Measurements from ENCODE around the gene PRKG1.

Gene PRKG1

GRCh38 chr10:51599647-51600046 is 525.4 kb downstream of the PRKG1 start:
- DNase-seq (ENCODE audit: low spot score) = no peak

DNA sequence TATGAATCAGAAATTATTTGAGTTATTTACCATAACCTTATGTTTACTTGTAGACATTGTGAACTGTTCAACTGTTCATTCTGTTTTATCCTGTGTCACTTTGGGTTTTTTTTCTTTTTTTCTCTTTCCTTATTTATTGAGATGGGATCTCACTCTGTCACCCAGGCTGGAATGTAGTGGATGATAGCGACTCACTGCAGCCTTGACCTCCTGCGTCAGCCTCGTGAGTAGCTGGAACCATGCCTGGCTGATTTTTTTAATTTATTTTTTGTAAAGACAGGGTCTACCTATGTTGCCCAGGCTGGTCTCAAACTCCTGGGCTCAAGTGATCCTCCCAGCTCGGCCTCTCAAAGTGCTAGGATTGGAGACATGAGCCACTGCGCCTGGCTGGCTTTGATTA is 528.0 kb downstream of the PRKG1 start:
- DNase-seq (ENCODE audit: low spot score) = no peak

GRCh38 chr10:51604579-51604978 is 530.3 kb downstream of the PRKG1 start:
- DNase-seq (ENCODE audit: low spot score) = no peak

GRCh38 chr10:51606825-51607462 is 532.7 kb downstream of the PRKG1 start:
- DNase-seq (ENCODE audit: low spot score) = no peak

- DNase-seq (ENCODE audit: low spot score) = no peak
Measured at GRCh38 chr10:51607463-51607835, 533.2 kb downstream of the PRKG1 start.

DNA sequence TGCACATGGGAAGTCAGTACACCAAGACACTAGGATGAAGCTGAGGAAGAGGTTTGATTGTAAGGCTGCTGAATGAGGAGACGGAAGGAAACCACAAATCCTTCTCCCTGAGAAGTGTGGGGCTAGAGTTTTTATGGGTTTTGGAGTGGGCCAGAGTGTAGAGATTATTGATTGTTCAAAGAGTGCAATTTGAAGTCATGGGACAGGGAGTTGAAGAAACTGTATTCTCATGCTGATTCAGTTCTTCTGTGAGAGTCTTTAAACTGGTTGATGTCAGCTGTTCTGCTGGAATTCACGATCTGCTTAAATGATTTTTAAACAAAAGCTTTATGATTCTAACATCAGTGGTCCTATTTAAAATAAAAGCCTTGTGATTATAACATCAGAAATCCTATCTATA is 533.9 kb downstream of the PRKG1 start:
- no peak for DNase-seq (ENCODE audit: low spot score)

DNA sequence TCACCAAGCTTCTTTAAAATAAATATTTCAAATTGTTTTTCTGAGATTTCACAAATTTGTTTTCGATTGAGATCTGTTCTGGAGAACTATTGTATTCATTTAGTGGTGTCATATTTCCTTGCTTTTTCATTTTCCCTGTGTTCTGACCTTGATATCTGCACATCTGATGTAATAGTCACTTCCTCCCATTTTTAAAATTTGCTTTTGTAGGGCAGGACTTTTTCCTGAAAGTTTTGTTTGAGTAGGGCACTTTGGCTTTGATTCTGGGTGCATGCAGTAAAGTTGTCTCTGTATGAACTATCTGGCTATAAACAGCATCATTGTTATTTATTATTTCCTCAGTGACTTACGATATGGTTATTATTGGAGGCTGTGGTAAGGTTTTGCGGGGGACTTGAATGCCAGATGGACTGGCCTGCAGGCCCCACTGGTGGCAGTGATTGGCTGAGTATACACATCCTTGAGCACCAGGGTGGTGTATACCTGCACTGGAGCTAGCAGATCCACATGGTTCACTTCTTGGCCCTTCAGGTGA is 541.5 kb downstream of the PRKG1 start:
- no peak for DNase-seq (ENCODE audit: low spot score)

DNA sequence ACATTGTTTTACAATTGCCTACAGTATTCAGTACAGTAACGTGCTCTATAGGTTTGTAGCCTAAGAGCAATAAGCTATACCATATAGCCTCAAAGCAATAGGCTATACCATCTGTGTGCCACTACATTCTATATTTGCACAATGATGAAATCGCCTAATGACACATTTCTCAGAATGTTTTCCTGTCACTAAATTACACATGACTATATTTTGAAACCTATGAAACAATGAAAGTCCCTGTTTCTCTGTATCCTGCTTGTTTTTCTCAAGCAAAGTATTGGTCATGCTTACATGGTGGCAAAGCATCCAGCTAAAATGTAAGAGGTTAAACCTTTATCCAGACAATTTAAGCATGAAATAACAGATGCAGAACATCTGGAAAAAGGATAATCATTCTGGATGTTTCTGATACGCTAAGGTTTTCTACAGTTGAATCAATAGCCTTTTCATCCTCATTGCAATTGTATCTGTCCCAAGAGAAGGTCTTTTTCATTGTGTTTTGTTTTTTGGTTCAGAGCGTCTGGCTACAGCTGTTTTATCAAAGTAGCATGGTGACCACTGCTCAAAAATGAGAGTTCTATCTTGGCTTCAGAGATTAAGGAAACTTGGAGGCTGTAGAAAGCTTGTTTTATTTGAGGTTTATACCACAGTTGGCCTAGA is 543.4 kb downstream of the PRKG1 start:
- no peak for DNase-seq (ENCODE audit: low spot score)

DNA sequence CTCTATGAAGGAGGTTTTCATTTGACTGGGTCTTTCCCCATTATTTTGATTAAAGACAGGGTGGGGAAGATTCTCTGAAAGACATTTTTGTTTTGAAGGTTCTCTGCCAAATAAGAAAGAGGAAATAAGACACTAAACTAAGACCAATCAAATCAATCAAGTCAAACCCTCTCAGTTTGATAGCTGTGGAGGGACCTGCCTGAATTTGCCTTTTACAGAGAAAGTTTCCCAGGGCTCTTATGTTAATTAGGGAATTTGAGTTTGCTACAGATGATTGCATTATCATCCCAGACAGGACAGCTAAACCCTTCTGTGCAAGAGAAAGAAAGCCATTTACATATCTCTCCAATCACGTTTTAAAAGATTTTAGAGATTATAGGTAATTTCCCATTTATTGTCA is 545.1 kb downstream of the PRKG1 start:
- DNase-seq (ENCODE audit: low spot score) = no peak

DNA sequence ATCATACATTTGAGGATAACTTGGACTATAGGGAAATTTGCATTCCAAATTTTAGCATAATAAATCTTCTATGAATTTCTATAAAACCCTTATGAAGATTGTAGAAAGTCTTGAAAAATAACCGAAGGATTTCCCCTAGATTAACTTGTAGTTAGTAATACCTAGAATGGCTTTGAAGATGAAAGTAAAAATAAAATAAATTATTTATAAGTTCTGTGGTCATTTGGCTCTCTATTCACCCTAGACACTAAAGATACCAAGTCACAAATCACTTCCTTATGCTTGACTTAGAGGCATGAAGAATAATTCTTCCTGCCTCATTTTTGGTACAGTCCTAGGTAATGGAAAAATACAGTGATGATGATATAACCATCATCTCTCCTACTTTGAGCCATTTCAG is 545.8 kb downstream of the PRKG1 start:
- no peak for DNase-seq (ENCODE audit: low spot score)

- DNase-seq (ENCODE audit: low spot score) = no peak
Measured at GRCh38 chr10:51624013-51624412, 549.7 kb downstream of the PRKG1 start.

GRCh38 chr10:51629934-51630639 is 555.8 kb downstream of the PRKG1 start:
- no peak for DNase-seq (ENCODE audit: low spot score)

- DNase-seq (ENCODE audit: low spot score) = no peak
Measured at GRCh38 chr10:51630640-51631005, 556.3 kb downstream of the PRKG1 start.

DNA sequence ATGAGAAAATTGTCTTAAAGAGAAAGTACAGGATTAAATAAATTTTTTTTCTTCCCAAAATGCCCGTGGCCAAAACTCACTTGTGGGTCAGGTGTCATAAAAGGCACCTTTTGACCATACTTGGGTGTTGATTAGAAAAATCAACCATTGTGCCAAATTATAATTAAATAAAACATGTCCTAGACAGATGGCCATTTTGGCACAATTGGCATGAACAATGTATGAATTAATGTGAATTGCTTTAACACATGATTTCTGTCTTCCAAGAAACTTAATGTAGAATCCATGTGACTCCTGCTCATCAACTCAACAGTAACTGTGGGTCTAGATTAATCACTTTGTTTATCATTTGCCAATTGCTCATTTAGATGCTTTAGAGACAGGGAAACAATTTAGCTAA is 561.1 kb downstream of the PRKG1 start:
- no peak for DNase-seq (ENCODE audit: low spot score)

- no peak for DNase-seq (ENCODE audit: low spot score)
Measured at GRCh38 chr10:51638211-51638610, 563.9 kb downstream of the PRKG1 start.

- DNase-seq (ENCODE audit: low spot score) = no peak
Measured at GRCh38 chr10:51638737-51639136, 564.5 kb downstream of the PRKG1 start.

DNA sequence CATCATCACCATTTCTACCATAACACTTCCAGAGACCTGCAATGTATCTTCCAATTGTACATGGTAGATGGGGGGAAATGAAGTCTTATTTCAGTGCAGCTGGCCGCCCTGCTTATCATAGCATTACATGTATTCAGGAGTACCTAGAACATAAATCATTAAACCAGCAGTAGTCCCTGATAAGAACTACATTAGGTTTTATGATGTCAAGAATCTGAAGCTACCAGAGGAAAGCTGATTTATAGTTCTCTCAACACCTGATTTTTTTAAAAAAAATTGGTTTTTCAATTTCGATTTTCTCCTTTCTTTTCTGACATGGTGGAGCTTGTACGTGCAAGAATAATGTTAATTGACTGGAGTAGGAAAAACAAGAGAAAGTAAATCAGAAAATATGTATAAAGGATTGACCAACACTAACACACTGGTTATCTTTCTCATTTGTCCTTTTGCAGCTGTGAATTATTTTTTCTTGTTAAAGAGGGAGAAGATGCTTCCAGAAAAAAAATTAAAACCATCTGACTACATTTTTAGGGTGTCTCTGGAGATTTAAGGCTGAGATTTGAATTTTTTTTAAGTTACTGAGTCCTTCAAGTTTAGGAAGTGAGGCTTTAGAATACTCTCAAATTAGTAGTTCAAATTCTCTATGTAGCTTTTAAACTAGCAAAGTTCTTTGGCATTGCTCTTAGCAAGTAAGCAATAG is 566.0 kb downstream of the PRKG1 start:
- DNase-seq (ENCODE audit: low spot score) = no peak

DNA sequence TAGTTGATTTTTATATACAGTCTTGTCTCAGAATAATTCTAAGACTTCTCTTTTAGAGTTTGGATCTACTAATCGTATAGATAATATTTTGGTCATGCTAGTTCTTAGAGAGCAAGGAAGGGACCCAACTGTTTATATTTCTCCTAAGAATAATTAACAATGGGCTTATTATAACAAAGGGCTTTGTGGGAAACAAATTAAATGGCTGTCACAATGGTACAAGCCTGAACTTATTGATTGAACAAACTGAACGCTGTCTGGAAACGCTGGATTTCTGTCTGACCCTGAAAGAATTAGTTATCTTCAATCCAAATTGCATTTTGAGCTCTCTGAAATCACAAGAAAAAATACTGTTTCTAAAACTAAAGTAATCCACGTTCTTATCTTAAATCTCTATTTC is 568.3 kb downstream of the PRKG1 start:
- DNase-seq (ENCODE audit: low spot score) = no peak

- DNase-seq (ENCODE audit: low spot score) = no peak
Measured at GRCh38 chr10:51643734-51644133, 569.4 kb downstream of the PRKG1 start.

GRCh38 chr10:51649064-51649463 is 574.8 kb downstream of the PRKG1 start:
- DNase-seq (ENCODE audit: low spot score) = no peak

- DNase-seq (ENCODE audit: low spot score) = no peak
Measured at GRCh38 chr10:51651063-51651462, 576.8 kb downstream of the PRKG1 start.

- DNase-seq (ENCODE audit: low spot score) = no peak
Measured at GRCh38 chr10:51653025-51653424, 578.7 kb downstream of the PRKG1 start.

DNA sequence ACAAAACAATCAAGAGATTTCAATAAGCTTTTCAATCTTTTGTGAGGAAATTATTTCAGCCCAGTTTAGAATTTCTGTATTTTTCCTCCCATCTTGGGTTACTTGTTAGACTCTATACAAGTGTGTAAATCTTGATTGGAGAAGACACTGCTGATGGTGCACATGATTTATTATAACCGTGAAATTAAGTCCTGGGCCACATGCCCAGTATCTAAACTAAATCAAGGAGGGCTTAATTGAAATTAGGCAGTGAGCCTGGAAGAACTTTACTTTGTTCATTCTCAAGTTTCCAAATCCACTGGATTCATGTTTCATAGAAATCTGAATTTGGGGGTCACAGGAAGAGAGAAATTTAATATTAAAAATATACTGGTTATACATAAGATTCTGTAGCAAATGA is 580.6 kb downstream of the PRKG1 start:
- no peak for DNase-seq (ENCODE audit: low spot score)

Measured in LoVo (cell line).